T1000 (cell line): ENCODE results near the gene SLC22A2.
"Not testable (repeated sequence)": the region's sequence is repeated elsewhere in the genome, so short reads cannot be mapped to it uniquely, and the experiment has no call there.

ENCODE experiments used
- DNase-seq: peaks from one replicate; lab custom pipeline; 2025; ENCODE audit warnings: mixed read lengths; lab: John Stamatoyannopoulos, UW

The SLC22A2 gene

GRCh38 chr6:160258346-160259142 is at the start of gene SLC22A2:
TSS of gene SLC22A2 (minus strand) at chr6:160258821. CDS start at chr6:160258757, 64 bp downstream.
- no peak for DNase-seq

DNA sequence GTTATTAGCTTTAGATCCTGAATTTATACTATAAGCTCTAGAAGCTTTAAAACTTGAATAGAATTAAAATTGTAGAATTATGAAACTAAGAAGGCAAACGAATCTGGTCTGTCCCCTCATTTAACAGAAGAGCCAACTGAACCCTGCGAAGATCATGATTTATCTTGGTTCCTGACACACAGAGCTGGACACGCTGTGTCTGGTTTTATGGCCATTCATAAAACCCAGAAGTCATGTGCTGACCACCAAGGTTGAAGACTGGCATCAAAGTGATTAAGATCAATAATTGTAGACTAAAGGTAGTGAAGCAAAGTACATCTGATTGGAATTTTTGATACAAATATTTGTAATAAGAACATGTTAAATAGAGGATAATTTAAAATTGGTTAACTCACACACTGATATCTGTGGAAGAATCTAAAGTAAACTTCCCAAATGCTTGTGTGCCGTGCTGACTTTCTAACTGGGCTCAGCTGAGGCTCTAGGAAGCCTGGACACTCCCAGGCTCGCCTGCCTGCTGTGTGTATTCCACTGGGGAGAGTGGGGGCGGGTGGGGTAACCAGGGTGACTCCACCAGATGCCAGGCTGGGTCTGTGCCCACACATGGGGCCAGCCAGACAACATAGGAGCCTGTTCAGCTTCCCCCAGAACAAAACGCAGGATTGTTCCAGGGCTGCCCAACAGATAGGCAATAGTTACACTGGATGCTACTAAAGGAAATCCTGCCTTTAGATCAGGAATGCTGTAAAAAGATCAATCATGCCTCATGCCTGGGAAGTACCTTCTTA is 47.5 kb upstream of the SLC22A2 start:
- no peak for DNase-seq

DNA sequence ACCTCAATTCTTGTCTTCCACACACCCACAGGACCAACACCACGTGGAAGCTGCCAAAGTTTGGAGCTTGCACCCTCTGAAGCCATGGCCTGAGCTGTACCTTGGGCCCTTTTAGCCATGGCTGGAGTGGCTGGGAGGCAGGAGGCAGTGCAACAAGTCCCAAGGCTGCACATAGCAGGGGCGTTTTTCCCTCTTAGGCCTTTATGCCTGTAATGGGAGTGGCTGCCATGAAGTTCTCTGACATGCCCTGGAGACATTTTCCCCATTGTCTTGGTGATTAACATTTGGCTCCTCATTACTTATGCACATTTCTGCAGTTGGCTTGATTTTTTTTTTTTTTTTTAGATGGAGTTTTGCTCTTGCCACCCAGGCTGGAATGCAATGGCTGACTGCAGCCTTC is 45.2 kb upstream of the SLC22A2 start:
- DNase-seq = no peak

DNA sequence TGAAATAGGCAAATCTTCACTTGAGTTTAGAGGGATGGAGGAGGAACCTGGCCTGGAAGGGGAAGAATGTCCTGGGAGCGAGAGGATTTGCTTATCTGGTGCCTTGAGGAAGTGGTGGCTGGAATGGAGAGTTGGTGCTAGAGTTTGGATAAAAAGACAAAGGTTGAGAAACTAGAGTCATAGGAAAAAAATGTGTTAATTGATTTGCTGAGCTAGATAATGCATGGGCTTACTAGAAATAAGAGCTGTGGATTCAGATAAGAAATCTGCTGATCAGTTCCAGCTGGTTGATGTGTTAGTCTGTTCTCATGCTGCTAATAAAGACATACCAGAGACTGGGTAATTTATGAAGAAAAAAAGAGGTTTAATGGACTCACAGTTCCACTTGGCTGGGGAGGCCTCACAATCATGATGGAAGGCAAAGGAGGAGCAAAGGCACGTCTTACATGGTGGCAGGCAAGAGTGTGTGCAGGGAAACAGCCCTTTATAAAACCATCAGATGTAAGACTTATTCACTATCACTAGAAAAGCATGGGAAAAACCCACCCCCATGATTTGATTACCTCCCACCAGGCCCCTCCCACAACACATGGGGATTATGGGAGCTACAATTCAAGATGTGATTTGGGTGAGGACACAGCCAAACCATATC is 43.9 kb upstream of the SLC22A2 start:
- not testable (repeated sequence) for DNase-seq

GRCh38 chr6:160301339-160301738 is 42.7 kb upstream of the SLC22A2 start:
- DNase-seq = no peak

- DNase-seq = no peak
Measured at GRCh38 chr6:160300076-160300695, 41.6 kb upstream of the SLC22A2 start.

DNA sequence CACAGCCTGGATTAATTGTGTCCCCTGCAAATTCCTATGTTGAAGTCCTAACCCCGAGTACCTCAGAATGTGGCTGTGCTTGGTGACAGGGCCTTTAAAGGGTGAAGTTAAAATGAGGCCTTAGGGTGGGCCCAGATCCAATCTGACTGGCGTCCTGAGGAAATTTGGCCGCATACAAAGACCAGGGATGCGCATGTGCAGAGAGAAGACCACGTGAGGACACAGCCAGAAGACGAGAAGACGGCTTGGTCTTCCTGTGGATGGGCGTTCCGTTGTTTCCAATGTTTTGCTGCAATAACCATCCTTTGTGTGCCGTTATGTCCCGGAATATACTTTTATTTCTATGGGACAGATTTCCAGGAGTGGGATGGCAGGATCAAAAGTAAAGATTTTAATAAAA is 40.9 kb upstream of the SLC22A2 start:
- no peak for DNase-seq

- DNase-seq = no peak
Measured at GRCh38 chr6:160298121-160298520, 39.5 kb upstream of the SLC22A2 start.

- DNase-seq = no peak
Measured at GRCh38 chr6:160297310-160297709, 38.7 kb upstream of the SLC22A2 start.

- DNase-seq = no peak
Measured at GRCh38 chr6:160293844-160294243, 35.2 kb upstream of the SLC22A2 start.

- DNase-seq = no peak
Measured at GRCh38 chr6:160285541-160286105, 27.0 kb upstream of the SLC22A2 start.

- DNase-seq = no peak
Measured at GRCh38 chr6:160284575-160284974, 26.0 kb upstream of the SLC22A2 start.

DNA sequence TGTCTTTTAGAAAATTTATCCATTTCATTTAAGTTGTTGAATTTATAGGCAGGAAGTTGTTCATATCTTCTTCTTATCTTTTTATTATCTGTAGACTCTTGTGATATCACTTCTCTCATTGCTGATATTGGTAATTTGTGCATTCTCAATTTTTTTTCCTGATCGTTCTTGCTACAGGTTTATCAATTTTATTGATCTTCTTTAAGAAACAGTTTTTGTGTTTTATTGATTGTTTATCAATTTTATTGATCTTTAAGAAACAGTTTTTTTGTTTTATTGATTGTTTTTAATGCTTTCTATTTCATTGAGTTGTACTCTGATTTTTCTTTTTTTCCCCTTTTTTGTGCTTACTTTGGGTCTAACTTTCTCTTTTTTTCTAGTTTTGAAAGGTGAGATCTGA is 23.8 kb upstream of the SLC22A2 start:
- no peak for DNase-seq

DNA sequence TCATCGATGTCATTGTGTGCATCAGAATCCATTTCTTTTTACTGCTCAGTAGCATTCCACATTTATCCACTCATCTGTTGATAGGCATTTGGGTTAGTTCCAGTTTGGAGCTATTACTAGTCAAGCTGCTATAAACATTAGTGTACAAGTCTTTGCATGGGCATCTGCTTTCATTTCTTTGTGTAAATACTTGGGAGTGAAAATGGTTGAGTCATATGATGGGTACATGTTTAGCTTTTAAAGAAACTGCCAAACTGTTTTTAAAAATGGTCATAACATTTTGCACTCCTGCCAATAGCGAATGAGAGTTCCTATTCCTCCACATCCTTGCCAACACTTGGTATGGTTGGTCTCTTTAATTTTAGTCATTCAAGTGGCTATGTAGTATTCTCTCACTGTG is 21.2 kb upstream of the SLC22A2 start:
- no peak for DNase-seq

DNA sequence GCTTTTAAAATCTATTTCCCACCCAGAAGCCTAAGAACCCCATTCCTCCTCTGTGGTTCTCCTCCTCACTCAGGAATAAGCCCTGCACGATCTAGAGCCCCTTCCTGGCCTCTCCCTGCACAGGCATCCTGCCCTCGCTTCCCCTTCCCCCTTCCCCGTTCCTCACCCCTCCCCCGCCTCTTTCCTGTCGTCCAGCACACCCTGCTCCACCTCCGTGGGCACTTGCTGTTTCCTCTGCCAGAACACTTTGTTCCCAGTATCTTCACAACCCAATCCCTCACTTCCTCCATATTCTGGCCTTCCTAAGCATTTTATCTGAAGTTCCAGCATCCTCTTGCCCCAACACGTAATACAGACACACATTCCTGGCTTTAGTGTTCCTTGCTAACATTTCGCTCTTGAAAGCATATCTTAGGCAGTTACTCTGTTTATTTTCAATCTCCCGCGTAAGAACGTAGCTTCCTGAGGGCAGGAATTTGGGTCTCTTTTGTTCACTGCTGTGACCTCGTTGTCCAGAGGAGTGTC is 20.2 kb upstream of the SLC22A2 start:
- DNase-seq = no peak

DNA sequence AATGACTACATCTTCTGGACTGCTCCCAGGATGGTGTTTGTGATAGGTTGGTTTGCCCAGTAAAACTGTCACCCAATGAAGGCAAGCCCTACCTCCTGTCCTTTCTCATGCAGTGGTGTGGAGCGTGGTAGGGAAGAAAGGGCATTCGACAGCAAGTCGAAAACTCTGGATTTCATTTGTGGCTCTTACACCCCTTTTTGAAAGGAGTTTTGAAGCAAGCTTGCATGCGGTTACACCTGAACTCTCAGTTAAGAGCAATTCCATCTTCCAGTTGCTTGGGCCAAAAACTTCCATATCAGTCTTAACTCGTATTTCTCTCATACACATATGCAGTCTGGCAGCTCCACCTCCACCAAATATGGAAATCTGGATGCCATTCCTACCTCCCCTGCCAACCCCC is 19.7 kb upstream of the SLC22A2 start:
- no peak for DNase-seq

GRCh38 chr6:160277546-160277945 is 18.9 kb upstream of the SLC22A2 start:
- DNase-seq = no peak

DNA sequence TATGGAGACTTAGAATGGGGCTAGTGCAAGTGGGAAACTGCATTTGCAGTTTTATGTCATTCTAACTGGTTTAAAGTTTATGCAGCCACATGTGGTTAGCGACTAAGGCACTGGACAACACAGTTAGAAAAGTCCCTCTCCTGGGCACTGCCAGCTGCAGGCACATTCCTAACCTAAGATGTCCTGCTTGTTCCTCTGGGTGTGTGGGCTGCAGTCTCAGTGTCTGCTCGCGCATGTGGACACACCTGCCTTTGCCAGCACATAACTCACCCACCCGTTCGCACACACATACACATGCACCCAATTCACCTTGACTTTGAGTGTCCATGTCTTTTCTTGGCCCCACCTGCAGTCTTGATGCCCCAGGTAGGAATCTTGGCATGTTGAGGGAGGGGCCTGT is 18.5 kb upstream of the SLC22A2 start:
- DNase-seq = no peak

GRCh38 chr6:160276126-160276525 is 17.5 kb upstream of the SLC22A2 start:
- DNase-seq = no peak

- no peak for DNase-seq
Measured at GRCh38 chr6:160275511-160276003, 16.9 kb upstream of the SLC22A2 start.

DNA sequence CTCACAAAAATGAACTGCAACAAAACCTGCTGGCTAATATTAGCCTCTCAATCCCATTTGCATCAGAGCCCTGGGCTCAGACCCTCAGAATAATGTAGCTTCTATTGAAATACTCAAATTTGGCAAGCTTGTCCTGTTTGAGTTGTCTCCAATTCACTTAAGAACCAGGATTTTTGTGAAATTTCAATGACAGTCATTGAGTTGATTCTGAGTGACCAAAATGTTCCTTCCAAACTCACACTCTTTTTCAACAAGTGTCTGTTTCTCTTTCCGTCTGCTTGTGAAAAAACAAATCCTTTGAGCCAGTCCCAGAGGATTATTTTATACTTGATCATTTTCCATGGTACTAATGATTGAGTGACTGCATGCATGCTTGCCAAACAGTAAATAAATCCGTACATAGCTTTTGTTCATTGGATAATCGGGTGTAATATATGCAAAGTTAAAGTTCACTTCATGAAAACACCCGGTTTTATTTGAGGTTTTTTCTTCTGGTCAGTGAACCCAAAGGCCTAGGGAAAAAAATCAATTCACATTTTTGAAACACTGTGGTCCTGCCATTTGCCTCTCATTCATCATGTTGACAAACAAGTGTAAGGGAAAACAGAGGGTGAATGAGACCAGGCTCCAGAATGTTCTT is 16.4 kb upstream of the SLC22A2 start:
- DNase-seq = no peak
